GM12878 (cell line): ENCODE measurements around the gene MTFMT. TPM values are rescaled to one million over a fixed set of nuclear protein-coding genes. Genes with fewer than 3 reads are reported as not detected.

ENCODE experiments used
- ATAC-seq: fragments of 200-7000 bp; cut with Tn5 transposase; 3 replicates; pipeline ENCODE4 v1.9.1; 2020; ENCODE audit warnings: mild to moderate bottlenecking, moderate library complexity
- BruUV-seq: library from RNA; stranded (reverse); fragments of 400-500 nt; replicated peaks from 2 replicates; lab custom pipeline; 2021; lab: Mats Ljungman, UMichigan
- CTCF ChIA-PET: fragments of 300-600 bp; sonication (Branson Sonifier 250); formaldehyde crosslinking; extraction: SDS; loops from one replicate; lab custom pipeline; 2021; ENCODE audit warnings: inconsistent platforms; lab: Yijun Ruan, JAX
- POLR2A ChIA-PET: fragments of 350-600 bp; formaldehyde crosslinking; extraction: SDS; loops from one replicate; lab custom pipeline; 2021; ENCODE audit warnings: inconsistent platforms; lab: Charles Lee
- RAD21 ChIA-PET: fragments of 300-600 bp; sonication (Branson Sonifier 250); formaldehyde crosslinking; loops from one replicate; lab custom pipeline; 2023; ENCODE audit warnings: antibody characterized with exemption; ENCODE audit not compliant: unreplicated experiment; lab: Charles Lee
- SMC1A ChIA-PET: fragments of 300-600 bp; sonication (Branson Sonifier 250); formaldehyde crosslinking; loops from one replicate; lab custom pipeline; 2023; ENCODE audit not compliant: unreplicated experiment, uncharacterized antibody; lab: Charles Lee
- DNase-seq: peaks from one replicate; pipeline ENCODE4 v3.0.0-alpha.2; 2011; ENCODE audit warnings: low read depth, low spot score
- FAIRE-seq: peaks from 3 replicates; lab custom pipeline; 2011; peaks lifted over from hg19 to GRCh38; lab: Jason Lieb, UNC
- H2AFZ ChIP-seq: 2 replicates; pipeline ENCODE4 v1.6.0; 2011; ENCODE audit warnings: low read depth, low read length, control low read depth; ENCODE audit not compliant: control insufficient read depth
- H3K27ac ChIP-seq: 2 replicates; pipeline ENCODE4 v1.5.1; 2011; ENCODE audit warnings: control low read depth; ENCODE audit not compliant: control insufficient read depth, insufficient read depth
- H3K27me3 ChIP-seq, 2 experiments: replicated peaks in 1 of 2; 2 replicates each; pipeline versions ENCODE4 v1.6.0 to v1.6.1; 2011; ENCODE audit warnings: low read length in 1 of 2; ENCODE audit not compliant: control insufficient read depth in 2 of 2, insufficient read depth in 2 of 2
- H3K36me3 ChIP-seq, 2 experiments: 2 replicates each; pipeline ENCODE4 v1.5.1; 2011; ENCODE audit warnings: low read length in 1 of 2; ENCODE audit not compliant: control insufficient read depth in 2 of 2, insufficient read depth in 2 of 2
- H3K4me1 ChIP-seq: 2 replicates; pipeline ENCODE4 v1.6.1; 2011; ENCODE audit warnings: mild to moderate bottlenecking, low read length, moderate library complexity, mixed read lengths; ENCODE audit not compliant: control insufficient read depth, insufficient read depth
- H3K4me2 ChIP-seq: 2 replicates; pipeline ENCODE4 v1.6.0; 2011; ENCODE audit warnings: control low read depth; ENCODE audit not compliant: control insufficient read depth, insufficient read depth
- H3K4me3 ChIP-seq: fragments of 200-600 bp; sonication (generic); 2 replicates; pipeline ENCODE4 v1.5.1; 2016
- H3K79me2 ChIP-seq: 2 replicates; pipeline ENCODE4 v1.6.0; 2011; ENCODE audit warnings: low read length; ENCODE audit not compliant: control insufficient read depth, insufficient read depth
- H3K9ac ChIP-seq: 2 replicates; pipeline ENCODE4 v1.8.0; 2011; ENCODE audit warnings: low read length, control low read depth, mixed read lengths; ENCODE audit not compliant: control insufficient read depth, insufficient read depth
- H3K9me3 ChIP-seq: replicated peaks from 3 replicates; pipeline ENCODE4 v1.5.1; 2011; ENCODE audit warnings: mild to moderate bottlenecking, low read length; ENCODE audit not compliant: control insufficient read depth, insufficient read depth
- H4K20me1 ChIP-seq: 2 replicates; pipeline ENCODE4 v1.6.0; 2011; ENCODE audit not compliant: control insufficient read depth, insufficient read depth
- EGR1 ChIP-seq, 2 experiments: IDR thresholded peaks; 1 replicate in 1 of 2; 2 replicates in 1 of 2; pipeline ENCODE4 v1.6.1; 2011 to 2012; ENCODE audit warnings: low read depth in 2 of 2, low read length in 2 of 2, borderline replicate concordance in 1 of 2, mild to moderate bottlenecking in 1 of 2, moderate library complexity in 1 of 2
- ETV6 ChIP-seq, 2 experiments: fragments of 450-650 bp in 1 of 2; IDR thresholded peaks in 1 of 2; conservative IDR thresholded peaks in 1 of 2; 2 replicates each; pipeline ENCODE4 v1.6.1; 2014; ENCODE audit warnings: antibody characterized with exemption in 1 of 2, borderline replicate concordance in 1 of 2, low read depth in 1 of 2, mild to moderate bottlenecking in 1 of 2, moderate library complexity in 1 of 2
- NRF1 ChIP-seq: conservative IDR thresholded peaks from 2 replicates; pipeline ENCODE4 v1.6.1; 2011; ENCODE audit warnings: mild to moderate bottlenecking, low read depth, low read length, improper control_type of control experiment
- POLR2AphosphoS2 ChIP-seq: IDR thresholded peaks from 2 replicates; pipeline ENCODE4 v1.6.1; 2011; ENCODE audit warnings: low read depth, mild to moderate bottlenecking, low read length, improper control_type of control experiment, moderate library complexity
- RELB ChIP-seq: fragments of 450-650 bp; IDR thresholded peaks from 2 replicates; pipeline ENCODE4 v1.6.1; 2017; ENCODE audit warnings: low read depth, mild to moderate bottlenecking, moderate library complexity
- SP1 ChIP-seq: IDR thresholded peaks from one replicate; pipeline ENCODE4 v1.6.1; 2011; ENCODE audit warnings: low read depth, low read length
- SREBF2 ChIP-seq: IDR thresholded peaks from 2 replicates; pipeline ENCODE4 v1.6.1; 2012; ENCODE audit warnings: mild to moderate bottlenecking, low read length
- WGBS: methylation state at CpG from one replicate; pipeline ENCODE4 v1.1.6; 2016; ENCODE audit warnings: low lambda C conversion rate; ENCODE audit not compliant: insufficient replicate concordance, insufficient coverage; ENCODE audit errors: missing lambda C conversion rate; 5-methylcytosine and 5-hydroxymethylcytosine counted together
- in situ Hi-C: fragments of 300-500 bp; cut with MboI; formaldehyde crosslinking; loops from 9 replicates; pipeline ENCODE4 v1.14.3; 2018; ENCODE audit warnings: mixed read lengths
- intact Hi-C: fragments of 100-400 bp; cut with micrococcal nuclease; formaldehyde crosslinking; loops from one replicate; pipeline ENCODE4 v1.14.2; 2022; ENCODE audit not compliant: unreplicated experiment
- polyA plus RNA-seq, 11 experiments: library from polyadenylated mRNA; depleted of rRNA in 4 of 11; unstranded in 6 of 11; stranded (reverse) in 5 of 11; fragments of >200 nt; fragmentation: Nextera tagmentation in 4 of 11; fragmentation: Illumina TruSeq in 1 of 11; extraction: Ambion mirVana in 4 of 11; extraction: Trizol in 1 of 11; gene quantifications; 1 replicate in 1 of 11; 2 replicates in 10 of 11; pipeline versions ENCODE4 v1.2.1 to v1.2.3, GENCODE V29; 2011 to 2016; ENCODE audit warnings: inconsistent platforms in 2 of 11, missing spikeins in 2 of 11, low read depth in 1 of 11
- total RNA-seq, 4 experiments: library from RNA; depleted of rRNA in 3 of 4; stranded (reverse); fragments of >200 nt in 3 of 4; fragmentation: Illumina TruSeq in 1 of 4; extraction: Trizol in 1 of 4; gene quantifications; 2 replicates each; pipeline versions ENCODE4 v1.2.1 to v1.2.3, GENCODE V29; 2013 to 2021
- TF ChIP-seq, protein P1 (sequence below): IDR thresholded peaks from 2 replicates; pipeline ENCODE4 v1.6.1; 2011; ENCODE audit warnings: borderline replicate concordance, low read depth, mild to moderate bottlenecking, moderate library complexity, mixed read lengths, low read length; ENCODE audit not compliant: insufficient read depth; ENCODE audit errors: extremely low read length
- TF ChIP-seq, protein P2 (sequence below): fragments of 450-650 bp; IDR thresholded peaks from 2 replicates; pipeline ENCODE4 v1.6.1; 2016; ENCODE audit warnings: mild to moderate bottlenecking

Gene MTFMT
- total and polyA plus RNA-seq, 10 of the 15 experiments (the other 5 are each of a cell fraction or from before 2014, with no cell fraction given) = 1.7 to 29.8 (median 17.4) TPM

DNA sequence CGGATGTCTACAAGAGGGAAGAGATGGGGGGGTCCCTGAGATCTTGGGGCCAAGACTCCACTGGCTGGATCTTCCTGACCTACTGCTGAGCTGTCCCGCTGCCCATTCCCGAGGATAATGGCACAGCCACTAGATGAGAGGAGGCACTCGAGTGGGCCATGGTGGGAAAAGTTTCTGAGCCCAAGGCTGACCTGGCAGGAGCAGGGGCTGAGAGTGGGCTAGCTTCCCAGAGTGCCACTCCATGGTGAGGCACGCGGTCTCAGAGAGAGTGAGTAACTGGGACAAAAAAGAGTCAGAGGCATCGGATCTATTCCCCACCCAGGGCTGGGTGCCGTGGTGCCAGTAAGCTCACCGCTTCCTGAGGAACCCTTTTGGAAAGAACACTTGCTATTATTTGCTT, 26.7 kb upstream of the MTFMT start:
- ATAC-seq (no peak), FAIRE-seq (no peak), DNase-seq (no peak)
- BruUV-seq = no TSS peak
- SMC1A ChIA-PET = interaction anchor here (1.1 to 2.7 kb wide), 5 partner anchors 10 to 244 kb away, joined by 3 to 11 read pairs (median 5); no protein-coding TSS in a partner anchor
- Histone ChIP-seq H3K4me1 (no peaks in the 10 kb centered on the region), H3K9me3 (no peaks in the 10 kb centered on the region), H3K9ac (no peak overlapping the region), H3K27me3 (no peaks in the 10 kb centered on the region), H3K4me3 (no peak overlapping the region), H3K79me2 (no peaks in the 10 kb centered on the region), H2AFZ (no peak overlapping the region), H3K4me2 (no peak overlapping the region), H3K27ac (no peak overlapping the region), H3K36me3 (no peaks in the 10 kb centered on the region)
- in situ Hi-C loops = no loop called here
- RAD21 ChIA-PET = interaction anchor here (0.9 to 3.5 kb wide), 3 partner anchors 22 to 45 kb away, joined by 3 to 15 read pairs (median 5); no protein-coding TSS in a partner anchor
- POLR2A ChIA-PET = interaction anchor here (1.7 kb wide), 1 partner anchor 13 kb away, joined by 6 read pairs; no protein-coding TSS in a partner anchor
- CTCF ChIA-PET = interaction anchor here (0.5 to 4.1 kb wide), 15 partner anchors 8 to 330 kb away, joined by 3 to 38 read pairs (median 4); no protein-coding TSS in a partner anchor
- WGBS = 58% methylated on average over 9 of the region's 9 CpGs
- TF ChIP-seq, protein P1, sequence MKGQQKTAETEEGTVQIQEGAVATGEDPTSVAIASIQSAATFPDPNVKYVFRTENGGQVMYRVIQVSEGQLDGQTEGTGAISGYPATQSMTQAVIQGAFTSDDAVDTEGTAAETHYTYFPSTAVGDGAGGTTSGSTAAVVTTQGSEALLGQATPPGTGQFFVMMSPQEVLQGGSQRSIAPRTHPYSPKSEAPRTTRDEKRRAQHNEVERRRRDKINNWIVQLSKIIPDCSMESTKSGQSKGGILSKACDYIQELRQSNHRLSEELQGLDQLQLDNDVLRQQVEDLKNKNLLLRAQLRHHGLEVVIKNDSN = no peak
- TF ChIP-seq SP1 (no peak), EGR1 (IDR thresholded peaks at IDR 0.05; ENCODE audit: borderline replicate concordance in 1 of 2, low read depth in 2 of 2, low read length in 2 of 2) (no peak), RELB (no peak), SREBF2 (no peak), POLR2AphosphoS2 (no peak), NRF1 (no peak), ETV6 (conservative IDR thresholded peaks at IDR 0.05 in 1 of 2, IDR thresholded peaks at IDR 0.05 in 1 of 2; ENCODE audit: borderline replicate concordance in 1 of 2, low read depth in 1 of 2) (no peak)
- TF ChIP-seq, protein P2, sequence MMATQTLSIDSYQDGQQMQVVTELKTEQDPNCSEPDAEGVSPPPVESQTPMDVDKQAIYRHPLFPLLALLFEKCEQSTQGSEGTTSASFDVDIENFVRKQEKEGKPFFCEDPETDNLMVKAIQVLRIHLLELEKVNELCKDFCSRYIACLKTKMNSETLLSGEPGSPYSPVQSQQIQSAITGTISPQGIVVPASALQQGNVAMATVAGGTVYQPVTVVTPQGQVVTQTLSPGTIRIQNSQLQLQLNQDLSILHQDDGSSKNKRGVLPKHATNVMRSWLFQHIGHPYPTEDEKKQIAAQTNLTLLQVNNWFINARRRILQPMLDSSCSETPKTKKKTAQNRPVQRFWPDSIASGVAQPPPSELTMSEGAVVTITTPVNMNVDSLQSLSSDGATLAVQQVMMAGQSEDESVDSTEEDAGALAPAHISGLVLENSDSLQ = no peak
- TF ChIP-seq, all 136 proteins: peak for 0
- H4K20me1 ChIP-seq = no peaks in the 10 kb centered on the region
- intact Hi-C loops = no loop called here
